H1 (cell line): ENCODE measurements around the gene FLT1. TPM values are rescaled to one million over a fixed set of nuclear protein-coding genes. Genes with fewer than 3 reads are reported as not detected.

Source experiments
- CTCF ChIA-PET: fragments of 300-600 bp; sonication (Branson Sonifier 250); formaldehyde crosslinking; loops from one replicate; lab custom pipeline; 2021; ENCODE audit not compliant: partially characterized antibody; lab: Charles Lee
- POLR2A ChIA-PET: fragments of 300-600 bp; sonication (Branson Sonifier 250); formaldehyde crosslinking; loops from one replicate; lab custom pipeline; 2021; ENCODE audit warnings: inconsistent platforms; ENCODE audit not compliant: partially characterized antibody; lab: Charles Lee
- DNase-seq, 2 experiments: peaks; one replicate each; pipeline versions ENCODE4 v3.0.0 to v3.0.0-alpha.2; 2010 to 2022; ENCODE audit warnings: low spot score in 2 of 2, low read depth in 1 of 2, mixed read lengths in 1 of 2
- FAIRE-seq: peaks from 2 replicates; lab custom pipeline; 2011; peaks lifted over from hg19 to GRCh38; lab: Jason Lieb, UNC
- H2AFZ ChIP-seq: 2 replicates; pipeline ENCODE4 v1.8.1; 2012; ENCODE audit warnings: low read length, inconsistent platforms
- H2AK5ac ChIP-seq: 2 replicates; pipeline ENCODE4 v1.6.1; 2013; ENCODE audit warnings: low read depth, low read length
- H2BK120ac ChIP-seq: replicated peaks from 2 replicates; pipeline ENCODE3; 2013; ENCODE audit warnings: low read depth, low read length, inconsistent platforms
- H2BK12ac ChIP-seq: 2 replicates; pipeline ENCODE4 v1.6.1; 2013; ENCODE audit warnings: low read depth, low read length
- H2BK15ac ChIP-seq: 2 replicates; pipeline ENCODE4 v1.6.1; 2013; ENCODE audit warnings: low read length
- H2BK20ac ChIP-seq: 2 replicates; pipeline ENCODE4 v1.6.1; 2013; ENCODE audit warnings: low read length
- H2BK5ac ChIP-seq: 2 replicates; pipeline ENCODE4 v1.6.1; 2013; ENCODE audit warnings: low read depth, low read length
- H3K14ac ChIP-seq: 2 replicates; pipeline ENCODE4 v1.6.1; 2013; ENCODE audit warnings: inconsistent platforms; ENCODE audit not compliant: insufficient read length
- H3K18ac ChIP-seq: 2 replicates; pipeline ENCODE4 v1.6.1; 2013; ENCODE audit warnings: low read length; ENCODE audit errors: extremely low read depth
- H3K23ac ChIP-seq: 2 replicates; pipeline ENCODE4 v1.6.1; 2013; ENCODE audit warnings: inconsistent platforms; ENCODE audit not compliant: insufficient read length
- H3K23me2 ChIP-seq: 2 replicates; pipeline ENCODE4 v1.6.1; 2013; ENCODE audit warnings: low read depth, low read length
- H3K27ac ChIP-seq: 2 replicates; pipeline ENCODE4 v1.6.1; 2011; ENCODE audit warnings: low read depth, low read length, inconsistent platforms
- H3K27me3 ChIP-seq, 4 experiments: replicated peaks in 1 of 4; 1 replicate in 1 of 4; 2 replicates in 3 of 4; pipeline versions ENCODE4 v1.6.1 to v1.8.1; 2011 to 2013; ENCODE audit warnings: low read length in 3 of 4, mild to moderate bottlenecking in 3 of 4, inconsistent platforms in 2 of 4, mixed read lengths in 2 of 4, moderate library complexity in 1 of 4; ENCODE audit not compliant: control insufficient read depth in 3 of 4, insufficient read depth in 3 of 4; ENCODE audit errors: extremely low read depth in 1 of 4
- H3K36me3 ChIP-seq, 4 experiments: 2 replicates each; pipeline versions ENCODE4 v1.6.1 to v1.8.1; 2011 to 2013; ENCODE audit warnings: mild to moderate bottlenecking in 4 of 4, low read length in 3 of 4, moderate library complexity in 2 of 4, control low read depth in 1 of 4, inconsistent platforms in 1 of 4; ENCODE audit not compliant: insufficient read depth in 4 of 4, control insufficient read depth in 2 of 4
- H3K4ac ChIP-seq: replicated peaks from 2 replicates; pipeline ENCODE3; 2013; ENCODE audit warnings: low read length, low read depth, mixed read lengths, inconsistent platforms; ENCODE audit not compliant: insufficient read length
- H3K4me1 ChIP-seq, 4 experiments: replicated peaks in 1 of 4; 1 replicate in 1 of 4; 2 replicates in 3 of 4; pipeline versions ENCODE4 v1.6.1 to v1.8.1; 2011 to 2013; ENCODE audit warnings: low read length in 3 of 4, inconsistent platforms in 2 of 4, mixed read lengths in 1 of 4; ENCODE audit not compliant: insufficient read depth in 4 of 4, control insufficient read depth in 3 of 4
- H3K4me2 ChIP-seq, 2 experiments: 2 replicates each; pipeline versions ENCODE4 v1.6.1 to v1.8.1; 2011 to 2013; ENCODE audit warnings: low read depth in 2 of 2, low read length in 2 of 2, control low read depth in 1 of 2, inconsistent platforms in 1 of 2, mild to moderate bottlenecking in 1 of 2; ENCODE audit not compliant: insufficient read depth in 1 of 2
- H3K4me3 ChIP-seq, 4 experiments: fragments of 200-600, 300-600 bp in 1 of 4; sonication (generic), shearing (Covaris generic), sonication (Bioruptor Twin) in 1 of 4; 2 replicates each; pipeline versions ENCODE4 v1.5.1 to v1.8.1; 2011 to 2016; ENCODE audit warnings: low read length in 4 of 4, low read depth in 3 of 4, control low read depth in 2 of 4, inconsistent platforms in 2 of 4, mild to moderate bottlenecking in 2 of 4, mixed read lengths in 1 of 4, moderate library complexity in 1 of 4; ENCODE audit not compliant: insufficient read depth in 2 of 4; ENCODE audit errors: extremely low read depth in 1 of 4
- H3K56ac ChIP-seq: replicated peaks from 2 replicates; pipeline ENCODE3; 2013; ENCODE audit warnings: low read depth, mild to moderate bottlenecking, mixed read lengths, low read length, inconsistent platforms; ENCODE audit not compliant: insufficient read length
- H3K79me1 ChIP-seq: 2 replicates; pipeline ENCODE4 v1.6.1; 2013; ENCODE audit warnings: low read depth, low read length, control low read depth
- H3K79me2 ChIP-seq, 2 experiments: 2 replicates each; pipeline versions ENCODE4 v1.6.1 to v1.8.1; 2012 to 2013; ENCODE audit warnings: low read length in 2 of 2, mild to moderate bottlenecking in 2 of 2, inconsistent platforms in 1 of 2; ENCODE audit not compliant: insufficient read depth in 2 of 2, control insufficient read depth in 1 of 2
- H3K9ac ChIP-seq, 4 experiments: replicated peaks in 1 of 4; 1 replicate in 1 of 4; 2 replicates in 3 of 4; pipeline versions ENCODE4 v1.6.1 to v1.8.1; 2011 to 2013; ENCODE audit warnings: low read depth in 3 of 4, low read length in 3 of 4, control low read depth in 2 of 4, mild to moderate bottlenecking in 2 of 4, moderate library complexity in 2 of 4, inconsistent platforms in 1 of 4; ENCODE audit errors: extremely low read depth in 1 of 4
- H3K9me3 ChIP-seq, 2 experiments: 2 replicates each; pipeline versions ENCODE4 v1.6.1 to v1.8.1; 2012 to 2013; ENCODE audit warnings: mild to moderate bottlenecking in 2 of 2, moderate library complexity in 2 of 2, control low read depth in 1 of 2, inconsistent platforms in 1 of 2, low read depth in 1 of 2, low read length in 1 of 2, mixed read lengths in 1 of 2; ENCODE audit not compliant: insufficient read depth in 2 of 2
- H4K20me1 ChIP-seq, 2 experiments: replicated peaks in 1 of 2; 2 replicates each; pipeline versions ENCODE3 to v1.8.1; 2011 to 2013; ENCODE audit warnings: inconsistent platforms in 2 of 2, low read length in 2 of 2, mild to moderate bottlenecking in 1 of 2; ENCODE audit not compliant: insufficient read depth in 2 of 2, control insufficient read depth in 1 of 2
- H4K5ac ChIP-seq: 2 replicates; pipeline ENCODE4 v1.6.1; 2013; ENCODE audit warnings: low read length, low read depth, mixed read lengths, inconsistent platforms; ENCODE audit not compliant: insufficient read length
- H4K8ac ChIP-seq: 2 replicates; pipeline ENCODE4 v1.8.0; 2013; ENCODE audit warnings: mild to moderate bottlenecking, moderate library complexity, low read length, inconsistent platforms; ENCODE audit not compliant: insufficient read depth; ENCODE audit errors: extremely low read depth
- H4K91ac ChIP-seq: replicated peaks from 2 replicates; pipeline ENCODE3; 2013; ENCODE audit warnings: low read length, mixed read lengths, inconsistent platforms; ENCODE audit not compliant: insufficient read length
- CREB1 ChIP-seq: IDR thresholded peaks from 2 replicates; pipeline ENCODE4 v1.6.1; 2012; ENCODE audit warnings: inconsistent platforms
- KDM1A ChIP-seq: fragments of 200-600, 300-600 bp; sonication (generic); IDR thresholded peaks from 2 replicates; pipeline ENCODE4 v1.7.1; 2016; ENCODE audit warnings: mild to moderate bottlenecking, low read length, borderline replicate concordance
- KDM5A ChIP-seq: fragments of 200-600 bp; IDR thresholded peaks from 2 replicates; pipeline ENCODE4 v1.7.1; 2012; ENCODE audit warnings: mild to moderate bottlenecking, low read length, inconsistent platforms, mixed read lengths
- MAFK ChIP-seq: IDR thresholded peaks from 2 replicates; pipeline ENCODE4 v1.6.1; 2012; ENCODE audit warnings: low read depth, mild to moderate bottlenecking, improper control_type of control experiment, low read length
- POLR2AphosphoS5 ChIP-seq: IDR thresholded peaks from 2 replicates; pipeline ENCODE4 v1.6.1; 2011; ENCODE audit warnings: low read depth, low read length
- SRF ChIP-seq: IDR thresholded peaks from 2 replicates; pipeline ENCODE4 v1.6.1; 2011; ENCODE audit warnings: mild to moderate bottlenecking, low read depth, low read length, moderate library complexity
- WGBS, 2 experiments: shearing (Covaris generic) in 1 of 2; methylation state at CpG; one replicate each; pipeline versions ENCODE4 v1.1.6 to v1.1.7; 2013 to 2015; ENCODE audit warnings: low lambda C conversion rate in 2 of 2, mixed read lengths in 2 of 2, inconsistent platforms in 1 of 2, low coverage in 1 of 2, missing lambda C conversion rate in 1 of 2; ENCODE audit not compliant: insufficient replicate concordance in 2 of 2, insufficient coverage in 1 of 2, insufficient read length in 1 of 2; ENCODE audit errors: extremely low coverage in 1 of 2, missing lambda C conversion rate in 1 of 2; 5-methylcytosine and 5-hydroxymethylcytosine counted together
- polyA plus RNA-seq, 7 experiments: library from polyadenylated mRNA; depleted of rRNA in 3 of 7; stranded (reverse) in 5 of 7; unstranded in 2 of 7; fragments of >200 nt in 5 of 7; fragments of 200-250 nt in 2 of 7; gene quantifications; 1 replicate in 5 of 7; 2 replicates in 1 of 7; 4 replicates in 1 of 7; pipeline versions ENCODE4 v1.2.1 to v1.2.3, GENCODE V29; 2011 to 2013; ENCODE audit warnings: missing spikeins in 2 of 7, mixed read lengths in 2 of 7
- total RNA-seq: library from RNA; stranded (reverse); fragmentation: NEBNext Ultra II Directional; extraction: Animal tissue kit (Norgen Biotek cat#: 25700); gene quantifications from 2 replicates; pipeline ENCODE4 v1.2.1, GENCODE V29; 2021

Gene FLT1
- total and polyA plus RNA-seq, 2 of the 8 experiments (the other 6 are each of a cell fraction or from before 2014, with no cell fraction given), result 19.7 to 90.2 TPM

DNA sequence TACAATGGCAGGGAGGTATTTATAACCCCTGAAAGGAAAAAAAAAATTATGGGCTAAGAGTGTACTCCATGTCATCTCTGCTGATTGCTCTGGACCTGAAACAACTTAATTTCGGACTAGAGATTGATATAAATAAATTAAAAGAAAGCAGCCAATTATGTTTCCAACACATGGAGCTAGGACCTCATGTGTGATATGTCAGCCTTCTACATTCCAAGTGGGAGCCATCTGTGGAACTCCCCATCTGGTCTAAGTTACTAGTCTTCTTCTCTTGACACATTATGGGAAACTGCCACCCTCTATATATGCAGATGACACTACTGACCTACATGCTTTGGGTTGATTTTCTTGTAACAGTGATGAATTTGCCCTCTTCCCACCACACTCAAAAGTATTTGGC, 86.1 kb downstream of the FLT1 start:
- Histone ChIP-seq H2BK15ac (no peak overlapping the region), H3K36me3 (peaks cover 9 to 22% (median 17%) of the 10 kb centered on the region in 4 experiments), H2BK120ac (no peak overlapping the region), H3K4me2 (no peak overlapping the region), H4K8ac (no peak overlapping the region), H2BK12ac (no peak overlapping the region), H3K9ac (no peak overlapping the region), H4K20me1 (no peaks in the 10 kb centered on the region), H3K14ac (no peak overlapping the region), H3K4me3 (no peak overlapping the region), H2BK20ac (no peak overlapping the region), H3K56ac (no peak overlapping the region), H3K4me1 (peaks cover 0 to 11% (median 8%) of the 10 kb centered on the region in 4 experiments; a peak in 6 of 7 replicates), H3K79me1 (no peaks in the 10 kb centered on the region; the same call in 1 of the 2 replicates)
- DNase-seq (no peak), FAIRE-seq (no peak)
- POLR2A ChIA-PET, result interaction anchor here (0.8 to 2.1 kb wide), 3 partner anchors 12 to 21 kb away, joined by 3 to 8 read pairs (median 3); no protein-coding TSS in a partner anchor
- TF ChIP-seq POLR2AphosphoS5 (no peak), CREB1 (no peak), KDM1A (no peak), SRF (no peak), KDM5A (no peak), MAFK (no peak)
- TF ChIP-seq, all 59 proteins: peak for 0
- 84% methylated on average over 1 of the region's 1 CpG; no CpG with 5 or more reads in 1 of the 2 experiments for WGBS, 2 experiments
- H2AFZ ChIP-seq, result no peak overlapping the region
- H3K23ac ChIP-seq, result no peak overlapping the region
- CTCF ChIA-PET, result interaction anchor here (1.4 kb wide), 1 partner anchor 10 kb away, joined by 5 read pairs; no protein-coding TSS in a partner anchor
- H3K9me3 ChIP-seq, result no peaks in the 10 kb centered on the region
- no peak overlapping the region for H3K4ac ChIP-seq
- no peaks in the 10 kb centered on the region for H3K27me3 ChIP-seq
- H3K23me2 ChIP-seq, result no peaks in the 10 kb centered on the region
- no peak overlapping the region for H4K5ac ChIP-seq
- no peak overlapping the region for H3K27ac ChIP-seq
- H2BK5ac ChIP-seq, result no peak overlapping the region
- H3K79me2 ChIP-seq, result 0 out of 4 replicates have a peak, but pooled peaks cover 0 to 10% of the 10 kb centered on the region in 2 experiments
- no peak overlapping the region for H3K18ac ChIP-seq
- H4K91ac ChIP-seq, result no peak overlapping the region
- no peak overlapping the region for H2AK5ac ChIP-seq
